ENCODE measurements around the gene HCN2. TPM values are rescaled to one million over a fixed set of nuclear protein-coding genes. Genes with fewer than 3 reads are reported as not detected.
A peak's percentile ranks its signal among the peaks of the same experiment; 100 is the strongest.

HCN2 gene
- total and polyA plus RNA-seq, 9 of the 15 experiments (the other 6 are each of a cell fraction or from before 2014, with no cell fraction given) = 0.29 to 4.2 (median 0.82) TPM; not detected in 2

DNA sequence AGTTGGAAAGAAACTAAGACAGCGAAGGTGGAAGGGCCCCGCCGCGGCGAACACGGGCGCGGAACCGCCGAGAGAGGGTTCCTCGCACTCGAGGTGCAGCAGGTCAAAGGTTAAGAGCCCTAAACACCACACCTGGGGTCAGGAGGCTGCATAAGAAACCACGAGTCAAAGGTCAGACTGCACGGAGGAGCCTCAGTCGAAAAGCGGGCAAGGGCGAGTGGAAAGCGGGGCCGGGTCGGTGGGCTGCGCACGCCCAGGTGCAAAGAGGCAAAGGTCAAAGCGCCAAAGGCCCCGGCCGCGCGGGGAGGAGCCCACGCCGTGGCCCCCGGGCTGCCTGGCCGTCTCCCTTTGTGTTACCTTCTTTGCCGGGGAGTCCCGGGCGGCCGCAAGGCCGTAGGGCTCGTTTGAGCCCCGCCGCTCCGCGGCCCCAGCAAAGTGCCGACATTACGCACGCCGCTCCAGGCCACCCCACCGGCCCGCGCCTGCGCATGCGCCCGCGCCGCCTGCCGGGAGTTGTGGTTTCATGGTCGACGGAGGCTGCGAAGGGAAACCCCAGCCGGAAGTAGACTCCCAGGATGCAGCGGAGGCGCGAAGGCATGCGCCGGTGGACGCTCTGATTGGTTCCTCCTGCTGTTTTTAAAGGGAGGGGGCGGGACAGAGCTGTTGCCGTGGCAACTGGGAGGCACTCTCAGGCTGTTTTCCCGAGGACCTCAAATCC is 43.5 kb downstream of the HCN2 start, which contains the start of gene POLRMT (continued):
- TF ChIP-seq HINFP (tag; conservative IDR thresholded peaks at IDR 0.05; ENCODE audit: low read depth) (no peak), BRD4 (IDR thresholded peaks at IDR 0.05) (no peak), PHTF2 (CRISPR knock-in tag; IDR thresholded peaks at IDR 0.05) (no peak), NFIC (IDR thresholded peaks at IDR 0.05) (no peak), POU5F1 (IDR thresholded peaks at IDR 0.05; ENCODE audit: borderline replicate concordance, low read depth, low read length, partially characterized antibody) (peak; percentile 88), POLR2G (IDR thresholded peaks at IDR 0.05; ENCODE audit: low read depth, low read length) (peak; percentile 85), ZNF766 (CRISPR knock-in tag; conservative IDR thresholded peaks at IDR 0.05) (peak; percentile 71), L3MBTL2 (IDR thresholded peaks at IDR 0.05) (peak; percentile 95), CCAR2 (IDR thresholded peaks at IDR 0.05; ENCODE audit: low read depth, low read length) (no peak), LEF1 (IDR thresholded peaks at IDR 0.05) (no peak), CBX1 (IDR thresholded peaks at IDR 0.05; ENCODE audit: low read depth) (0 out of 2 replicates have a peak, but pooled peaks have one; percentile 47), HNRNPL (IDR thresholded peaks at IDR 0.05; ENCODE audit: low read depth, low read length) (no peak), GMEB1 (CRISPR knock-in tag; IDR thresholded peaks at IDR 0.05) (0 out of 2 replicates have a peak, but pooled peaks have one; percentile 21), MLLT1 (IDR thresholded peaks at IDR 0.05) (no peak), FOXJ2 (tag; IDR thresholded peaks at IDR 0.05) (no peak), KDM2B (CRISPR knock-in tag; IDR thresholded peaks at IDR 0.05) (peak; percentile 68; the same call in 1 of the 2 replicates), ARHGAP35 (IDR thresholded peaks at IDR 0.05; ENCODE audit: partially characterized antibody) (no peak), DMBX1 (CRISPR knock-in tag; IDR thresholded peaks at IDR 0.05; ENCODE audit: borderline replicate concordance) (no peak), CREB1 (IDR thresholded peaks at IDR 0.05) (peak; percentile 65; the same call in 1 of the 2 replicates), CREB1 (CRISPR knock-in tag; IDR thresholded peaks at IDR 0.05) (peak; percentile 37)
- TF ChIP-seq, protein P1, sequence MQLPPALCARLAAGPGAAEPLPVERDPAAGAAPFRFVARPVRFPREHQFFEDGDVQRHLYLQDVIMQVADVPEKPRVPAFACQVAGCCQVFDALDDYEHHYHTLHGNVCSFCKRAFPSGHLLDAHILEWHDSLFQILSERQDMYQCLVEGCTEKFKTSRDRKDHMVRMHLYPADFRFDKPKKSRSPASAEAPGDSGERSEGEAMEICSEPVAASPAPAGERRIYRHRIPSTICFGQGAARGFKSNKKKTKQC (CRISPR knock-in tag; IDR thresholded peaks at IDR 0.05) = no peak
- TF ChIP-seq, protein P2, sequence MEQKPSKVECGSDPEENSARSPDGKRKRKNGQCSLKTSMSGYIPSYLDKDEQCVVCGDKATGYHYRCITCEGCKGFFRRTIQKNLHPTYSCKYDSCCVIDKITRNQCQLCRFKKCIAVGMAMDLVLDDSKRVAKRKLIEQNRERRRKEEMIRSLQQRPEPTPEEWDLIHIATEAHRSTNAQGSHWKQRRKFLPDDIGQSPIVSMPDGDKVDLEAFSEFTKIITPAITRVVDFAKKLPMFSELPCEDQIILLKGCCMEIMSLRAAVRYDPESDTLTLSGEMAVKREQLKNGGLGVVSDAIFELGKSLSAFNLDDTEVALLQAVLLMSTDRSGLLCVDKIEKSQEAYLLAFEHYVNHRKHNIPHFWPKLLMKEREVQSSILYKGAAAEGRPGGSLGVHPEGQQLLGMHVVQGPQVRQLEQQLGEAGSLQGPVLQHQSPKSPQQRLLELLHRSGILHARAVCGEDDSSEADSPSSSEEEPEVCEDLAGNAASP (IDR thresholded peaks at IDR 0.05) = no peak
